Endodermal cell (in vitro differentiated cells): ENCODE data around the gene XPO6. TPM values are rescaled to one million over a fixed set of nuclear protein-coding genes. Genes with fewer than 3 reads are reported as not detected.

ENCODE experiments used
- DNase-seq: peaks from one replicate; pipeline ENCODE4 v3.0.0-alpha.2; 2017
- H3K27ac ChIP-seq: 2 replicates; pipeline ENCODE4 v1.5.1; 2013; ENCODE audit warnings: mild to moderate bottlenecking, low read depth, low read length, moderate library complexity
- H3K27me3 ChIP-seq: 2 replicates; pipeline ENCODE4 v1.6.1; 2013; ENCODE audit warnings: mild to moderate bottlenecking, low read length, moderate library complexity; ENCODE audit not compliant: insufficient read depth, control insufficient read depth, poor library complexity, severe bottlenecking
- H3K36me3 ChIP-seq: 2 replicates; pipeline ENCODE4 v1.7.0; 2013; ENCODE audit warnings: mild to moderate bottlenecking, low read length, moderate library complexity; ENCODE audit not compliant: control insufficient read depth, insufficient read depth
- H3K4me1 ChIP-seq: one replicate; pipeline ENCODE4 v1.7.0; 2013; ENCODE audit warnings: low read length; ENCODE audit not compliant: control insufficient read depth, insufficient read depth
- H3K4me3 ChIP-seq: 2 replicates; pipeline ENCODE4 v1.5.1; 2013; ENCODE audit warnings: mild to moderate bottlenecking, low read length, moderate library complexity
- H3K9ac ChIP-seq: 2 replicates; pipeline ENCODE4 v1.6.1; 2013; ENCODE audit warnings: mild to moderate bottlenecking, low read length, moderate library complexity; ENCODE audit not compliant: poor library complexity, severe bottlenecking; ENCODE audit errors: extremely low read depth
- H3K9me3 ChIP-seq: 2 replicates; pipeline ENCODE4 v1.6.1; 2013; ENCODE audit warnings: mild to moderate bottlenecking, low read length, moderate library complexity; ENCODE audit not compliant: control insufficient read depth
- H3K27ac Mint-ChIP-seq: 2 replicates; pipeline ENCODE4 v1.8.0; 2020; ENCODE audit warnings: mixed read lengths
- H3K27me3 Mint-ChIP-seq: 2 replicates; pipeline ENCODE4 v1.8.0; 2021; ENCODE audit warnings: mild to moderate bottlenecking, mixed read lengths; ENCODE audit not compliant: insufficient read depth
- H3K36me3 Mint-ChIP-seq: 2 replicates; pipeline ENCODE4 v1.8.0; 2020; ENCODE audit warnings: low read depth, mixed read lengths
- H3K4me1 Mint-ChIP-seq: 2 replicates; pipeline ENCODE4 v1.8.0; 2020; ENCODE audit warnings: mixed read lengths
- H3K4me3 Mint-ChIP-seq: 2 replicates; pipeline ENCODE4 v1.8.0; 2020; ENCODE audit warnings: mild to moderate bottlenecking, moderate library complexity, mixed read lengths
- H3K9me3 Mint-ChIP-seq: 2 replicates; pipeline ENCODE4 v1.8.0; 2020; ENCODE audit warnings: mild to moderate bottlenecking, mixed read lengths
- WGBS, 2 experiments: methylation state at CpG; one replicate each; pipeline versions ENCODE4 v1.1.5 to v1.1.7; 2013; ENCODE audit warnings: missing lambda C conversion rate in 2 of 2, mixed read lengths in 1 of 2; ENCODE audit not compliant: insufficient coverage in 1 of 2, insufficient read length in 1 of 2; 5-methylcytosine and 5-hydroxymethylcytosine counted together
- total RNA-seq, 2 donors: library from RNA; stranded (reverse); fragmentation: NEBNext Ultra II Directional in 1 of 2; extraction: Animal tissue kit (Norgen Biotek cat#: 25700) in 1 of 2; gene quantifications; 2 replicates in 1 of 2; 3 replicates in 1 of 2; pipeline ENCODE4 v1.2.1, GENCODE V29; 2021
- TF ChIP-seq, protein P1 (sequence below): fragments of 200-600 bp; sonication (generic); conservative IDR thresholded peaks from 2 replicates; pipeline ENCODE4 v1.5.0; 2021; ENCODE audit warnings: antibody characterized with exemption, mild to moderate bottlenecking

The XPO6 gene
- total RNA-seq, 2 donors from 2014 or later = 84.7 to 92.4 TPM

DNA sequence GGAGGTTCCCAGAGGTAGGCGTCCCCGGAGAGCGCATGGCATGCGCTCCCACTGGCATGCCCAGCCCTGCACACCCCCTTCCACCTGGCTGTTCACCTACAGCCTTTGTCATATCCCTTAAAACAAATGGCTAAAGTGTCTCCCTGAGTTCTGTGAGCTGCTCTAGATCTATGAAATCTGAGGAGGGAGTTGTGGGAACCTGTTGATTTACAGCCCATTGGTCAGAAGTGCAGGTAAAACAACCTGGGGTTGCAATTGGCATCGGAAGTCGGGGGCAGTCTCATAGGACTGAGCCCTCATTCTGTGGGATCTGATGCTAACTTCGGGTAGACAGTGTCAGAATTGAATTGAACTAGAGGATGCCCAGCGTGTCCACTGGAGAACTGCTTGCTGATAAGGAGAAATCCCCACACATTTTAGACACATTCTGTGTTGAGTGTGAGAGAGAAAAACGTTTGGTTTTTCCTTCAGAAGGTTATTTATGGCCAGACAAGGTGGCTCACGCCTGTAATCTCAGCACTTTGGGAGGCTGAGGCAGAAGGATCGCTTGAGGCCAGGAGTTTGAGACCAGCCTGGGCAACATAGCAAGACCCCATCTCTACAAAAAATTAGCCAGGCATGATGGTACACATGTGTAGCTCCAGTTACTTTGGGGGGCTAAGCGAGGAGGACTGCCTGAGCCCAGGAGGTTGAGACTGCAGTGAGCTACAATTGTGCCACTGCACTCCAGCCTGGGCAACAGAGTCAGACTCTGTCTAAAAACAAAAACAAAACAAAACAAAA, 126.2 kb downstream of the XPO6 start:
- Mint-ChIP-seq H3K4me1 (peaks cover 1% of the 10 kb centered on the region), H3K27ac (no peak overlapping the region), H3K4me3 (no peak overlapping the region), H3K9me3 (no peaks in the 10 kb centered on the region), H3K36me3 (no peaks in the 10 kb centered on the region), H3K27me3 (no peaks in the 10 kb centered on the region)
- TF ChIP-seq, protein P1, sequence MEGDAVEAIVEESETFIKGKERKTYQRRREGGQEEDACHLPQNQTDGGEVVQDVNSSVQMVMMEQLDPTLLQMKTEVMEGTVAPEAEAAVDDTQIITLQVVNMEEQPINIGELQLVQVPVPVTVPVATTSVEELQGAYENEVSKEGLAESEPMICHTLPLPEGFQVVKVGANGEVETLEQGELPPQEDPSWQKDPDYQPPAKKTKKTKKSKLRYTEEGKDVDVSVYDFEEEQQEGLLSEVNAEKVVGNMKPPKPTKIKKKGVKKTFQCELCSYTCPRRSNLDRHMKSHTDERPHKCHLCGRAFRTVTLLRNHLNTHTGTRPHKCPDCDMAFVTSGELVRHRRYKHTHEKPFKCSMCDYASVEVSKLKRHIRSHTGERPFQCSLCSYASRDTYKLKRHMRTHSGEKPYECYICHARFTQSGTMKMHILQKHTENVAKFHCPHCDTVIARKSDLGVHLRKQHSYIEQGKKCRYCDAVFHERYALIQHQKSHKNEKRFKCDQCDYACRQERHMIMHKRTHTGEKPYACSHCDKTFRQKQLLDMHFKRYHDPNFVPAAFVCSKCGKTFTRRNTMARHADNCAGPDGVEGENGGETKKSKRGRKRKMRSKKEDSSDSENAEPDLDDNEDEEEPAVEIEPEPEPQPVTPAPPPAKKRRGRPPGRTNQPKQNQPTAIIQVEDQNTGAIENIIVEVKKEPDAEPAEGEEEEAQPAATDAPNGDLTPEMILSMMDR = no peak
- H3K4me1 ChIP-seq = no peaks in the 10 kb centered on the region
- no peaks in the 10 kb centered on the region for H3K36me3 ChIP-seq
- H3K27ac ChIP-seq = no peak overlapping the region
- H3K27me3 ChIP-seq = no peaks in the 10 kb centered on the region
- H3K4me3 ChIP-seq = no peak overlapping the region
- no peaks in the 10 kb centered on the region for H3K9me3 ChIP-seq
- DNase-seq = no peak
- WGBS, 2 experiments = 81 to 88% methylated on average over 12 of the region's 12 CpGs
- H3K9ac ChIP-seq = no peak overlapping the region

DNA sequence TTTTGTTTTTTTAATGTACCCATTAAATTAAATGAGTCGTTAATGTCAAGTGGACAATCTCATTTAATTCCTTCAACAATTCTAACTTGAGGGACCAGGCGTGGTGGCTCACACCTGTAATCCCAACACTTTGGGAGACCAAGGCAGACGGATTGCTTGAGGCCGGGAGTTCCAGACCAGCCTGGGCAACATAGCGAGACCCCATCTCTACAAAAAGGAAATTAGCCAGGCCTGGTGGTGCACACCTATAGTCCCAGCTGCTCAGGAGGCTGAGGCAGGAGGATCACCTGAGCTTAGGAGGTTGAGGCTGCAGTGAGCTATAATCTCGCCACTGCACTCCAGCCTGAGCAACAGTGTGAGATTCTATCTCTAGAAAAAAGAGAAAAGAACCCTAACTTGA, 127.6 kb downstream of the XPO6 start:
- no peak overlapping the region for H3K9ac ChIP-seq
- H3K4me3 ChIP-seq = no peak overlapping the region
- Mint-ChIP-seq H3K4me3 (no peak overlapping the region), H3K27me3 (no peaks in the 10 kb centered on the region), H3K27ac (no peak overlapping the region), H3K36me3 (no peaks in the 10 kb centered on the region), H3K4me1 (peaks cover 1% of the 10 kb centered on the region), H3K9me3 (no peaks in the 10 kb centered on the region)
- H3K27me3 ChIP-seq = no peaks in the 10 kb centered on the region
- WGBS, 2 experiments = 89 to 92% methylated on average over 4 to 6 of the region's 6 CpGs
- H3K36me3 ChIP-seq = no peaks in the 10 kb centered on the region
- H3K9me3 ChIP-seq = no peaks in the 10 kb centered on the region
- H3K27ac ChIP-seq = no peak overlapping the region
- DNase-seq = no peak
- TF ChIP-seq, protein P1 = no peak
- H3K4me1 ChIP-seq = no peaks in the 10 kb centered on the region

DNA sequence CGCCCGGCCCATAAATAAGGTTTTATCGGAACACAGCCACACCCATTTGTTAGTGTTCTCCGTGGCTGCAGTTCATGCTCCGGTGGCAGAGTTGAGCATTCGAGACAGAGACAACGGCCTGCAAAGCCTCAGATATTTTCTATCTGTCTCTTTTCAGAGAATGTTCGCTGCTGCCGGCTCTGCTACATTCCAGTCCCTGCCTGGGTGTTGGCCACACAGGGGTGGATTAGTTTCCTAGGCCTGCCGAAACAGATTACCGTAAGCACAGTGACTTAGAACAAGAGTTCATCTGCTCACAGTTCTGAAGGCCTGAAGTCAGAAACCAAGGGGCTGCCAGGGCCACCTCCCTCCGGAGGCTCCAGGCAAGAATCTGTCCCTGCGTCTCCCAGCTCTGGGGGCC, 129.1 kb downstream of the XPO6 start:
- H3K9me3 ChIP-seq = no peaks in the 10 kb centered on the region
- no peak overlapping the region for H3K9ac ChIP-seq
- no peaks in the 10 kb centered on the region for H3K4me1 ChIP-seq
- H3K9me3 Mint-ChIP-seq = no peaks in the 10 kb centered on the region
- TF ChIP-seq, protein P1 = no peak
- H3K36me3 ChIP-seq = no peaks in the 10 kb centered on the region
- H3K4me1 Mint-ChIP-seq = peaks cover 1% of the 10 kb centered on the region
- H3K27ac ChIP-seq = no peak overlapping the region
- H3K27me3 Mint-ChIP-seq = no peaks in the 10 kb centered on the region
- H3K27me3 ChIP-seq = no peaks in the 10 kb centered on the region
- H3K27ac Mint-ChIP-seq = no peak overlapping the region
- H3K36me3 Mint-ChIP-seq = no peaks in the 10 kb centered on the region
- H3K4me3 Mint-ChIP-seq = no peak overlapping the region
- H3K4me3 ChIP-seq = no peak overlapping the region
- no peak for DNase-seq
- 91 to 96% methylated on average over 10 to 13 of the region's 13 CpGs for WGBS, 2 experiments
